HG03095 (cell line): ENCODE data around the gene SOX1.

Experiments
- ATAC-seq: cut with Tn5 transposase; IDR thresholded peaks from one replicate; pipeline ENCODE4 v1.9.1; 2021; ENCODE audit warnings: moderate library complexity; ENCODE audit not compliant: unreplicated experiment

SOX1 gene

DNA sequence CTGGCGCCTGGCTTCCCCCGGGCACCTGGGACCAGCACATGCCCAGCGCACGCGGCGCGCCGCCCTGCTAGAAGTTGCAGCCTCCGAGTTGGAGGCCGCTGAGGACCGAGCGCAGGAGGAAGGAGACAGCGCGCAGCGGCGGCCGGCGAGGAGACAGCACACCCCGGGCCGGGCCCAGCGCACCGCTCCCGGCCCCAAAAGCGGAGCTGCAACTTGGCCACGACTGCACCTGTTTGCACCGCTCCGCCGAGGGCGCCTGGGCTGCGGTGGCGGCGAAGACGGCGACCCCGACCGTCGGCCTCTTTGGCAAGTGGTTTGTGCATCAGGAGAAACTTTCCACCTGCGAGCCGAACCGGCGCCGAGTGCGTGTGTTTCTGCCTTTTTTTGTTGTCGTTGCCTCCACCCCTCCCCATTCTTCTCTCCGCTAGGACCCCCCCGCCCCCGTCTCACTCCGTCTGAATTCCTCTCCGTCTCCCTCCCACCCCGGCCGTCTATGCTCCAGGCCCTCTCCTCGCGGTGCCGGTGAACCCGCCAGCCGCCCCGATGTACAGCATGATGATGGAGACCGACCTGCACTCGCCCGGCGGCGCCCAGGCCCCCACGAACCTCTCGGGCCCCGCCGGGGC, at the start of gene SOX1:
Gene SOX1 (plus strand): TSS at position 34 of the 626 bp plus-strand sequence. CDS start 510 bp downstream, at position 544.
- no peak for ATAC-seq

DNA sequence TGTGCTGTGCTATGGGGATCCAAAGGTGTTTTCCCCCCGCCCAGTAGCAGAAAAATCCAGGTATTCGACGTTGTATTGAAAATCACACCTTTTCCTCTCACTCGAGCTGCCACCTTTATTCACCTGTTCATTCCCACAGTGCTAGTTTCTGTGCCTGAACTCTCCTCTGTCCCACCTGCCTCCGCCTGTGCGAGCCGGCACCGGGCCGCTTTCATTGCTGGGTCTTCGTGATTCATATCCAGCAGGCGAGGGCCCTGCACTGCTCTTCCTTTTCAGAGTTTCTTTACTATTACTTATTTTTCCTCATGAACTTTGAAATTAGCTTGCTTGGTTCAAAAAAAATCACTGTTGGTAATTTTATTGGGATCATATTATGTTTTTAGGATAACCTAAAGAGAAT, 42.4 kb upstream of the SOX1 start:
- no peak for ATAC-seq

GRCh38 chr13:112027250-112027649, 39.7 kb upstream of the SOX1 start:
- no peak for ATAC-seq

DNA sequence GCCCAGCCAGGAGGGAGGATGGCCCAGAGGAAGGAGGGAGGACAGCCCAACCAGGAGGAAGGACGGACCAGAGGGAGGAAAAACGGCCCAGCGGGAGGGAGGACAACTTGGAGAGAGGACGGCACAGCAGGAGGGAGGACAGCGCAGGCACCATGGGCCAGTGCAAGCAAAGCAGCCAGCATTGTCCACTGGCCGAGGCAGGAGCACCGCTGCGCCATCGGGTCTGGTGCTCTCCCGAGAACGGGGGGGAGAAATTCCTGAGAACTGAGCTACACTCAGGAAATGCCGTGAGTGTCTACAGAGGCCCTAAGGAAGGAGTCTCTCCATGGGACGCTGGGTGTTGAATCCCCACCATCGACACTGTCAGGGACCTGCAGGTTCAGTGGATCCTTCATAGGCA, 38.5 kb upstream of the SOX1 start:
- no peak for ATAC-seq

- ATAC-seq, result no peak
Measured at GRCh38 chr13:112029143-112029542, 37.8 kb upstream of the SOX1 start.

DNA sequence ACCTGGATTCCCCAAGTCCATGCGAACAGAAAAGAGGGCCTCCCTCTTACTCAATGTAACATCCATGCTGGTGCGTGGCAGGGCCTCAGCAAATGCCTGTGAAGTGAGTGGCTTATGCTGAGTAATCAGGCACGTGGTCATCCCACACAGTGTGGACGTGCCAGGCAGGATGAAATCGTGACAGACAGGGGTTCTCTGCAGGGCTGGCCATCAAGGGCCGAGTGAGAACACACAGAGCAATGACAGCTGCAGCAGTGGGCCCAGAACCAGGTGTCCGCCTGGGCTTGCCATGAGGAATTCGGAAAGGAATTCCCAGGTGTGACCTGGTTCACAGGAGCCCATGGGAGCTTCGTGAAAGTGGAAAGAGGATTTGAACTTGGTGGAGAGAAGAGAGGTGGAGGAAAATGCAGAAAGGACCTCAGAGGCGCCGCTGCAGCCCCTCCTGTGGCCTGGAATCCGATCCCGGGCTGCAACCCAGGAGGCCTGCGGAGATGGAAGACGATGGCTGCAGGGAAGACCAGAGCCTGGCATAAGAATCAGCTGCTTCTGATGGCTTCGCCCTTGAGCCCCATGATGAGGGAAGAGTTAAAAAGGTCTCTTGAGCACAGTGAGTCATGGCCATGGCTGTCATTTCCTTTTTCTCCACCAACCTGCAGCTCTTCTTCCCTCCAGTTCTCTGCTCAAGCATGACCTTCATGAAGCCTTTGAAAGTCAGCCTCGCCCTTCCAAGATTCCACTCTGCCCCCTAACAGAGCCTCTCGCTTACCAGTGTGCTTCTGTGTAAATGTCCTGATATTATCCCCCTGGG, 34.6 kb upstream of the SOX1 start:
- ATAC-seq, result no peak

DNA sequence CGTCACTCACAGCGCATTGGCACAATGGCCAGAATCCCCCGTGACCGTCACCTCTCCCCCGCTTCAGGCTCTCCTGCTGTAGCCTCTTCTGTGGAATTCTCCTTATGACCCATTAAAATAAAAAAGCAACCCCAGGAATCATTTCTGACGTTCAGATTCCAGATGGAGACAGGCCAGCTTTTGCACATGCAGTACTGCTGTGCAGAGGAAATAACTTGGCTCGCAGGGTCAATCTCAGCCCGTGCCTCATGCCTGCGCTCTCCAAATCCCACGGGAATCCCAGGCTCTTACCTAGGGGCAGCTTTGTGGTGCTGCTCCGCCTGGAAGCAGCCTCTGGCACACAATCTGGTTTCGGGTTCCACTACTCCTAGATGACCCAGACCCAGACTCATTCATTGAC, 32.7 kb upstream of the SOX1 start:
- ATAC-seq, result no peak

DNA sequence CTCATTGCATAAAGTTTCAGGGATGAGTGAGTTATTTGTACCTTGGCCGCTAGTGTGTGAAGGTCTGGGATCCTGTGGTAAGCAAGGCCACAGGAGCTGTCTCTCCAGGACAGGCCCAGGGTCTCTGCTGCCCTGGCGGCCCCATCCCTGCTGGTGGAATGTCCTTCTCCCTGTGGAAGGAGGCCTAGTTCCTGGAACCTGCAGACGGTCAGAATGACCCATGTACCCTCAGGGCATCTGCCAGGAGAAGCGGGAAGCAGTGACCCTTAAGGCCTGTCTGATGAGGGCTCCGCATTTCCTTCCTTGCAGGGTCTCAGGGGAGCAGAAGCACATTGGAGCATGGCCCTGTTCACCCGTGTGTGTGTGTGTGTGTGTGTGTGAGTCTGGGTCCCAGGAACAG, 32.1 kb upstream of the SOX1 start:
- no peak for ATAC-seq

- no peak for ATAC-seq
Measured at GRCh38 chr13:112042496-112042895, 24.5 kb upstream of the SOX1 start.

DNA sequence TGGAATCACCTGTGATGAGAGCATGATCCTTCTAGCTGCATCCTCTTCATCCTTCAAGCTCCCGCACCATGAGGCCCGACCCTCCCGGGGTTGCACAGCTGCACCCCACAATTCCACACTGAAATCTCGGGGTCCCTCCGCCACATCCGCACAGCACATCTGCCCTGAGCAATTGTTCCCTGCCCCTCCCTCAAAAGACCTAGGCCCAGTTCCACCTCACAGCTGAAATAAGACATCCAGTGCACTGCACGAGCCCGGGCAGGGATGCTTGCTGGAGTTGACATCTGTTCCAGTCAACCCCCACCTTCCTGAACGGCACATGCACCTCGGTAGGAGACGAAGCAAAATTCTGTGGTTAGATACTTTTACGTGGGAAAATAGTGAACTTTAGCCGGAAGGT, 14.7 kb upstream of the SOX1 start:
- ATAC-seq, result no peak

DNA sequence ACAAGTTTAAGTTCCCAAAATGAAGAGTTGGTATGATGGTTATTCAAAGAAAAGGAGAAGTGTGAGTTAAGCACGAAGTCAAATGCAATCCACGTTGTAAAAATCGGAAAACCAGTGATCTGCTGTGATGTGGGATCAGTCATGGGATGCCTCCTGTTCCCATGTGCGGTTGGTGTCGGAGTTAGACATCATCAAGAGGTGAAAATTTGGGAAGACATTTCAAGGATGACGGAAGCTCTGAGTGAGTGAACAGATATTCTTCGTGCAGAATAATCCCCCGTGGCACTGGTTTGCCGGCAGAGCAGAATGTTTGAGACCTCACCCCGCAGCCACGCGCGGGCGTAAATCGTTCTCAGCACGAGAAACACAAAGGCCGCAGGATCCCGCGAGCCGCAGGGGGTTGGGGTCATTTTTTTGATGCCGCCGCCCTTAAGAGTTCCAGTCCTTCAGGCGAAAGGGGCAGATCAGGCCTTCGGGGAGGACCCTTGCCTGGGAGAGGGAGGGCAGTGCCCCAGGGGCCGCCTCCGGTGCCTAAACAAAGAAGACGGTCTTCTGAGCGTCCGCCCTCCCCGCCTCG, 13.7 kb upstream of the SOX1 start:
- ATAC-seq, result no peak

DNA sequence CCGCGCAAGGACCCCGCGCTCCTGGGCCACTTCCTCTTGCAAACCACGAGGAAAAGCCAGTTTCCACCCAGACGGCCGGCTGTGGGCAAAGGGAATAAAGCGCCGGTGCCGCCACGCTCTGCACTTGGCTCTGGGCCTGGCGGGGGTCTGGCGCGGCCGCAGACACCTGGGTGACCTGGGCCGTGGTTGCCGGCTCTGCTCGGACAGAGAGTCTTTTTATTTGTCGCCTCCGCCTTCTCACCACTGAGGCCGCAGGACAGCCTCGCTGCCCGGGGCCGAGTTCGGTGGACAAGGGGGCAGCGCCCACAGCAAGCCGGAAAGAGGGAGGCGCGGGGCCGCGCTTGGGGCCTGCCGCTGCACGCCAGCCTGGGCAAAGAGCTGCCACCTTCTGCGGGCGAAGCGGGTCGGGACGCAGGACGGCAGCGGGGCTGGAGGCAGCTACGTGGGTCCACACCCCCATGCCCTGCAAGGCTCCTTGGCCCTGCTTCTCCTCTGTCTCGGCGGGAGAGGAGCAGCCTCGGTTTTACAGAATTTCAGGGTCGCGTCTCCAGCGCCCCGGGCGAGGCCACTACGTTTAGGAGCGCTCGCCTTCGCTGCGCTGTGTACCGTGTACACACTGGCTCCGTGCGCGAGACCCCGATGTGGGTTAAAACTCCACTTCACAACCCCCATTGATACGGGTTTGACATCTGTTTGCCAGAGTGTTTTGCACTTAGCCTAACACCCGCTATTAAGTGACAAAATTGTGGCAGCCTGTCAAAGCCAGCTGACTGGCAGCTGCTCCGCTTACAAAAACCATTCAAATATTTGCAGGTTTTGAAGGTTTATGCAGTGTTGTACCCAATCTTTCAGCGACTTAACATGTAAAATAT, 13.0 kb upstream of the SOX1 start:
- ATAC-seq, result no peak

- ATAC-seq, result no peak
Measured at GRCh38 chr13:112054616-112055015, 12.3 kb upstream of the SOX1 start.

DNA sequence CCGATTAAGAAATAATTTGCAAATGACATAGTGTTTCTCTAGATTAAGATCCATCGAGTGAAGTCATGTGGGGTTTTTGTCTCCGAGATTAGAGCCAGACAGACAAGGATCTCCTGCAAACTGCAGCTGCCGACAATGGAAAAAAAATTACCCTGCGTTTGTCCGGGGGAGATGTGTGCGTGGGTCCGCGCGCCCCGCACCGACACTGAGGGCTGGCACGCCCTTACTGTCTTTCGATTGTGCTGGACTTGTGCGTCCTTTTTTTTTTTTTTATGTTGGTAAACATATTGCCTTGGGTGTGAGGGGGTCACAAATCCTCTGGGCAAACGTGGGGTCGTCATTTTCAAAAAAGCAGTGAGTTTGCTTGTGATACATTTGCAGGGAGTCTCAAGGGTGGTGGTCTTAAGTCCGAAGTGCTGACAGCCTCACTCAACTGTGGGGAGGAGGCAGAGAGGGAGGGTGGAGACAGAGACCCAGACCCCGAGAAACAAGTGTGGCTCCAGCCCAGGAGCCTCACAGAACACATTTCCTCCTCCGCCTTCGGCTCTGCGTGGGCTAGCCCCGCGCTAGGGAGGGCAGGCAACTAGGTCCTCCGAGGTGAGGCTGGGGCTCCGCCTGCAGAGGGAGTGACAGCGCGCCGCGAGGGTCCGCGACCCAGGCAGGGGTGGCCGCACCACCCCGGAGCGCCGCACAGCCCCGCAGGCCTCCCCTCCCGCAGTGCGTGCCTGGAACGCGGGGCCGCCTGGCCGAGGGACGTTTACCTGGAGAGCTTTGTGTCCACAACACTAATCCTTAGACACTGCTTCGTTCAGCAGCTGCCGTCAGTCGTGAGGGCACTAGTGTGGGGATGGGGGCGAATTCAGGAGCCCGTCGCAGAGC, 11.7 kb upstream of the SOX1 start:
- no peak for ATAC-seq

GRCh38 chr13:112055915-112056269, 11.1 kb upstream of the SOX1 start:
- no peak for ATAC-seq

GRCh38 chr13:112056284-112056727, 10.6 kb upstream of the SOX1 start:
- ATAC-seq, result no peak

GRCh38 chr13:112056739-112057438, 10.1 kb upstream of the SOX1 start:
- no peak for ATAC-seq

GRCh38 chr13:112057439-112057735, 9.6 kb upstream of the SOX1 start:
- ATAC-seq, result no peak

- ATAC-seq, result no peak
Measured at GRCh38 chr13:112057736-112058518, 9.0 kb upstream of the SOX1 start.
